Urothelium cell line (cell line): ENCODE data around the gene SPAG16.

Experiments
- DNase-seq: peaks from one replicate; pipeline ENCODE4 v3.0.0; 2011; ENCODE audit warnings: low spot score, mixed read lengths
- FAIRE-seq: peaks from 2 replicates; lab custom pipeline; 2011; peaks lifted over from hg19 to GRCh38; lab: Jason Lieb, UNC

Gene SPAG16

GRCh38 chr2:213284105-213285090 lies at the start of gene SPAG16:
SPAG16 (plus strand) TSS chr2:213284464.
- FAIRE-seq = peak; percentile 90
- DNase-seq = peak; percentile 98

GRCh38 chr2:213234641-213235040 lies 49.6 kb upstream of the SPAG16 start:
- DNase-seq = no peak
- FAIRE-seq = no peak

GRCh38 chr2:213235741-213236140 lies 48.5 kb upstream of the SPAG16 start:
- DNase-seq = no peak
- FAIRE-seq = no peak

GRCh38 chr2:213237251-213237650 lies 47.0 kb upstream of the SPAG16 start:
- FAIRE-seq = no peak

GRCh38 chr2:213237787-213238186 lies 46.5 kb upstream of the SPAG16 start:
- no peak for DNase-seq
- FAIRE-seq = no peak

More at GRCh38 chr2:213237251-213237650, 47.0 kb upstream of the SPAG16 start:
- no peak for DNase-seq

- peak; percentile 63 for DNase-seq
- no peak for FAIRE-seq
These were observed 45.3 kb upstream of the SPAG16 start for GRCh38 chr2:213238753-213239495.

- DNase-seq (no peak), FAIRE-seq (no peak)
These were observed 42.4 kb upstream of the SPAG16 start for GRCh38 chr2:213241817-213242216.

- no peak for FAIRE-seq
- no peak for DNase-seq
These were observed 41.6 kb upstream of the SPAG16 start for GRCh38 chr2:213242653-213243052.

- FAIRE-seq (no peak), DNase-seq (no peak)
These were observed 40.8 kb upstream of the SPAG16 start for GRCh38 chr2:213243189-213244044.

- FAIRE-seq (no peak), DNase-seq (no peak)
These were observed 37.6 kb upstream of the SPAG16 start for GRCh38 chr2:213246497-213247281.

GRCh38 chr2:213247566-213247965 lies 36.7 kb upstream of the SPAG16 start:
- no peak for FAIRE-seq
- DNase-seq = no peak

GRCh38 chr2:213248637-213249036 lies 35.6 kb upstream of the SPAG16 start:
- FAIRE-seq (peak; percentile 30), DNase-seq (no peak)

GRCh38 chr2:213249502-213249901 lies 34.8 kb upstream of the SPAG16 start:
- FAIRE-seq (no peak), DNase-seq (no peak)

- peak; percentile 34 for DNase-seq
- FAIRE-seq = peak; percentile 20
These were observed 32.6 kb upstream of the SPAG16 start for GRCh38 chr2:213251618-213252017.

- DNase-seq (no peak), FAIRE-seq (no peak)
These were observed 32.1 kb upstream of the SPAG16 start for GRCh38 chr2:213252206-213252605.

GRCh38 chr2:213253162-213253561 lies 31.1 kb upstream of the SPAG16 start:
- FAIRE-seq (no peak), DNase-seq (no peak)

- no peak for DNase-seq
These were observed 25.0 kb upstream of the SPAG16 start for GRCh38 chr2:213259266-213259665.

GRCh38 chr2:213261237-213261636 lies 23.0 kb upstream of the SPAG16 start:
- FAIRE-seq (no peak), DNase-seq (no peak)

More at GRCh38 chr2:213259266-213259665, 25.0 kb upstream of the SPAG16 start:
- no peak for FAIRE-seq

- DNase-seq (no peak), FAIRE-seq (no peak)
These were observed 22.5 kb upstream of the SPAG16 start for GRCh38 chr2:213261715-213262114.

GRCh38 chr2:213265679-213266078 lies 18.6 kb upstream of the SPAG16 start:
- FAIRE-seq (no peak), DNase-seq (no peak)
